GM12873 (cell line): ENCODE results near the gene GRIK3.

ENCODE experiments used
- TF ChIP-seq, protein P1 (sequence below): IDR thresholded peaks from 2 replicates; pipeline ENCODE4 v1.5.1; 2012; ENCODE audit warnings: low read depth, mild to moderate bottlenecking, moderate library complexity, low read length, control low read depth; ENCODE audit not compliant: insufficient read depth; ENCODE audit errors: missing control alignments

Gene GRIK3

DNA sequence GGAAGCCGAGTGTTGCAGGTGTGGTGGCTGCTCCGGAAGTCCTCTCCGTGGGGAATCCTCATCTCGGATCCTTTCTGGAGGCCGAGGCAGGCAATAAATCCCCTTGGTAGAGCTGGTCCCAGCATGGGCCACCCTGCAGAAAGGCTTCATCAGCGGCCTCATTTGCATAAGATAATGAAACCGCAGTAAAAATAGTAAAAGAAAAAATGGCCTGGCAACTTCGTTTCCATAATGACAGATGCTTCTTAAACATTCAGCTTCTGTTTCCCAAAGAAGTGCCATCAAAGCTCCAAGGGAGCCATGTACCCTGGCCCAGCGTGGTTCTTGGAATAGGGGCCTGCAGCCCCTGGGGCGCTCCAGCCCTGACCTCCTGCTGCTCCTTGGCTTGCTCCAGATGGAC, 244.1 kb downstream of the GRIK3 start:
- TF ChIP-seq, protein P1, sequence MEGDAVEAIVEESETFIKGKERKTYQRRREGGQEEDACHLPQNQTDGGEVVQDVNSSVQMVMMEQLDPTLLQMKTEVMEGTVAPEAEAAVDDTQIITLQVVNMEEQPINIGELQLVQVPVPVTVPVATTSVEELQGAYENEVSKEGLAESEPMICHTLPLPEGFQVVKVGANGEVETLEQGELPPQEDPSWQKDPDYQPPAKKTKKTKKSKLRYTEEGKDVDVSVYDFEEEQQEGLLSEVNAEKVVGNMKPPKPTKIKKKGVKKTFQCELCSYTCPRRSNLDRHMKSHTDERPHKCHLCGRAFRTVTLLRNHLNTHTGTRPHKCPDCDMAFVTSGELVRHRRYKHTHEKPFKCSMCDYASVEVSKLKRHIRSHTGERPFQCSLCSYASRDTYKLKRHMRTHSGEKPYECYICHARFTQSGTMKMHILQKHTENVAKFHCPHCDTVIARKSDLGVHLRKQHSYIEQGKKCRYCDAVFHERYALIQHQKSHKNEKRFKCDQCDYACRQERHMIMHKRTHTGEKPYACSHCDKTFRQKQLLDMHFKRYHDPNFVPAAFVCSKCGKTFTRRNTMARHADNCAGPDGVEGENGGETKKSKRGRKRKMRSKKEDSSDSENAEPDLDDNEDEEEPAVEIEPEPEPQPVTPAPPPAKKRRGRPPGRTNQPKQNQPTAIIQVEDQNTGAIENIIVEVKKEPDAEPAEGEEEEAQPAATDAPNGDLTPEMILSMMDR, result no peak

- TF ChIP-seq, protein P1, result no peak
Measured at GRCh38 chr1:36789535-36789934, 244.8 kb downstream of the GRIK3 start.

DNA sequence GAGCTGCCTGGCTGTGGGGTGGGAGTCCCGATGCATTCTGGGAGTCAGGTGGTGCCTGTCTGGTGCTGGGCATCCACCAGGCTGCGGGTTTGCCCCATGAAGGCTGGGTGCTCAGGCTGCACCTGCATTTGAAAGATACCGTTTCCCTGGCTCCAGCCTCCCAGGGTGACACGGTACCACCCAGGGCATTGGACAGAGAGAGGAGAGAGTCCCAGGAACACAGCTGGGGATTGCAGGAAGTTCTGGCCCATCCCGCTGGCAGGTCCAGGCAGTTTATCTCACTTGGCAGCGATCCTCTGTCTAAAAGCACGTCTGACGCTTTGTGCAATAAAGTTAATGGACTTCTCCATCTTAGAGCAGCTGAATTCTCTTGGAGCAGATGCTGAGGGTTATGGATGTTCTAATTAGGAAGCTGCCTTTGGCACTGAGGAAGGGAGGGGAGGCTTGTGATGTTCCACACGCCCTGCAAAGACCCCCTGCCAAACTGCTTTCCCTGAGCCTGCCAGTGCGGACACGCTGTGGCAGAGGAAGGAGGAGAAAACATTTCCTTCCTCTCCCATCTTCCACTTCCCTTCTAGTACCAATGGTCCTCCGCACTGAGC, 246.9 kb downstream of the GRIK3 start:
- TF ChIP-seq, protein P1, result no peak

GRCh38 chr1:36786425-36786824, 247.9 kb downstream of the GRIK3 start:
- TF ChIP-seq, protein P1, result no peak

DNA sequence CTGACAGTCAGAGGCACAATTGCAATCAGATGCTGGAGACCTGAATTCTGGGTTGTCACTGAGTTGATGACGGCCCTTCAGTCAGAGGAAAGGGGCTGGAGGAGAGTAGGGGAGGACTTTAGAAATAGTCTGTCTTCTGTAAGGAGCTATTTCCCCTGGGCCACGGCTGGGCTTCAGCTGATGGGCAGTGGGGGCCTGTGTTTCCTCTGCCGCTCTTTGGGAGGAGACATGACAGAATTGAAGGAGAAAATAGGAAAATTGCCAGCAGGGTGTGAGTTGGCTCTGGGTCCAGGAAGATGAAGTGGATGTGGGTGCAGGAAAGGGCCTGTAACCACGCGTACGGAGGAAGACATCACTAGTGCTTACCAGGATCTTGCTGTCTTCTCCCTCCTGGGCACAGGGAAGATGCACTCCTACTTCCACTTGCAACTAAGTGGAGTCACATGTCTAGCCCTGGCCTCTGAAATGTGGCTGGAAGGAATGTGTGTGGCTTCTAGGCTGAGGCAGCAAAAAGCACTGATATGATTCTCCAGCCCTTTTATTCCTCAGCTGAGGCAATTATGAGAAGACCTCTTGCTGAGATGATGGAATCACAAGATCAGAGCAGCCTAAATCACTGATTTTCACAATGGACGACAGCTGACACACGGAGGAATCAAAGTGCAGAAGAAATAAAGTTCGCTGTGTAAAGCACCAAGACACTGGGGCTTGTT, 250.0 kb downstream of the GRIK3 start:
- TF ChIP-seq, protein P1, result no peak

DNA sequence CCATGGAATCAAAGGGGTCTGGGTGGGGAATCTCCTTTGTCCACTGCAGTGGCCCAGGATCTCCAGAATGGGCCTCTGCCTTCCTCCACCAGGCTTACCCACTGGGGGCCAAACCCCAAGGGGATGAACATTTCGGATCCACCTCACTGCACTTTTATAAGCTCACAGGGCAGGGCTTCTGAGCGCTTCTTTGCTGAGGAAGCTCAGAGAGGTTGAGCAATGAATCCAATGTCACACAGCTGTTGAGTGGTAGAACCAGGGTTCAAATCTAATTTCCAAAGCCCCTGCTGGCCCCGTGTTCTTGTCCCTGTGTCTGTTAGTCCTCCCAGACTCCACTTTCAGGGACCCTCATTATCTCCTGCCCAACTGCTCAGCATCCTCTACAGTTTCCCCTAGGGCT, 250.8 kb downstream of the GRIK3 start:
- TF ChIP-seq, protein P1, result no peak

DNA sequence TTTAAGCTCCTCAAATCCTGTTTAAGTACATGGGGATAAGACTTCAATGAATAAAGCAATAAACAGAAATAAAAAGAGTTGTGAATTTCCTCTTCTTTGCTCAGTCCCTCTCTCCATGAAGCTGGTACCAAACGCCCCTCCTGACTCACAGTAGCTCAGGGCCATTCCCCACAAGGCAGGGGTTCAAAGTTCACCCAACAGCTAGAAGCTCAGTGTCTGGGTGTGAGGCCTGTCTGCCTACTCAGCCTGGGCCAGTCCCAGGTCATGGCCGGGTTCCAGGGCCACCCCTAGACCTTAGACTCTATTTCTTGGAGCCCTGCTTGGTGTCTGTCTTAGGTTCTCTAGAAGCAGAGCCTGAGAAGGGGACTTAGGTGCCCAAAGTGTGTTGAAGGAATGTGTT, 251.5 kb downstream of the GRIK3 start:
- TF ChIP-seq, protein P1, result no peak
